IMR-90 (cell line): Measurements from ENCODE around the gene CENPQ. TPM values are rescaled to one million over a fixed set of nuclear protein-coding genes. Genes with fewer than 3 reads are reported as not detected.

ENCODE experiments used
- ATAC-seq: fragments of 200-7000 bp; cut with Tn5 transposase; 2 replicates; pipeline ENCODE4 v1.9.1; 2020; ENCODE audit warnings: low read depth, mild to moderate bottlenecking, moderate library complexity
- BruUV-seq: library from RNA; stranded (reverse); fragments of 400-500 nt; replicated peaks from 2 replicates; lab custom pipeline; 2021; lab: Mats Ljungman, UMichigan
- CTCF ChIA-PET: fragments of 300-600 bp; formaldehyde crosslinking; extraction: SDS; loops from one replicate; lab custom pipeline; 2021; ENCODE audit warnings: antibody characterized with exemption; lab: Yijun Ruan, JAX
- POLR2A ChIA-PET: fragments of 300-600 bp; sonication (Branson Sonifier 250); formaldehyde crosslinking; loops from one replicate; lab custom pipeline; 2022; ENCODE audit warnings: antibody characterized with exemption; ENCODE audit not compliant: unreplicated experiment; lab: Charles Lee
- DNase-seq: peaks from one replicate; pipeline ENCODE4 v3.0.0; 2013
- H2AFZ ChIP-seq: replicated peaks from 2 replicates; pipeline ENCODE3; 2013; ENCODE audit warnings: low read length, mild to moderate bottlenecking; ENCODE audit not compliant: poor library complexity
- H2AK5ac ChIP-seq: 2 replicates; pipeline ENCODE4 v1.6.1; 2013; ENCODE audit warnings: low read depth, low read length, inconsistent platforms
- H2AK9ac ChIP-seq: replicated peaks from 2 replicates; pipeline ENCODE3; 2013; ENCODE audit warnings: mild to moderate bottlenecking, low read depth, low read length, moderate library complexity; ENCODE audit not compliant: poor library complexity
- H2BK120ac ChIP-seq: 2 replicates; pipeline ENCODE4 v1.6.1; 2013; ENCODE audit warnings: low read depth, low read length, inconsistent platforms
- H2BK15ac ChIP-seq: 3 replicates; pipeline ENCODE4 v1.6.1; 2013; ENCODE audit warnings: low read depth, low read length, inconsistent platforms
- H2BK20ac ChIP-seq: 2 replicates; pipeline ENCODE4 v1.6.1; 2013; ENCODE audit warnings: low read depth, mild to moderate bottlenecking, inconsistent platforms, low read length, moderate library complexity
- H2BK5ac ChIP-seq: 2 replicates; pipeline ENCODE4 v1.6.1; 2013; ENCODE audit warnings: mild to moderate bottlenecking, low read depth, low read length, inconsistent platforms; ENCODE audit not compliant: poor library complexity, severe bottlenecking
- H3K14ac ChIP-seq: replicated peaks from 2 replicates; pipeline ENCODE4 v1.6.1; 2013; ENCODE audit warnings: low read depth, low read length, inconsistent platforms
- H3K18ac ChIP-seq: 2 replicates; pipeline ENCODE4 v1.6.1; 2013; ENCODE audit warnings: low read depth, low read length, control low read depth
- H3K23ac ChIP-seq: 2 replicates; pipeline ENCODE4 v1.6.1; 2013; ENCODE audit warnings: low read depth, low read length, inconsistent platforms
- H3K27ac ChIP-seq: 2 replicates; pipeline ENCODE4 v1.5.1; 2013; ENCODE audit warnings: mild to moderate bottlenecking, control low read depth, low read length; ENCODE audit not compliant: insufficient read depth
- H3K27me3 ChIP-seq: 2 replicates; pipeline ENCODE4 v1.6.1; 2013; ENCODE audit warnings: low read length; ENCODE audit not compliant: control insufficient read depth, insufficient read depth
- H3K36me3 ChIP-seq: 2 replicates; pipeline ENCODE4 v1.6.1; 2013; ENCODE audit warnings: low read length, mixed read lengths; ENCODE audit not compliant: control insufficient read depth, insufficient read depth
- H3K4ac ChIP-seq: 2 replicates; pipeline ENCODE4 v1.6.1; 2013; ENCODE audit warnings: low read depth, low read length, inconsistent platforms
- H3K4me1 ChIP-seq: 2 replicates; pipeline ENCODE4 v1.6.1; 2013; ENCODE audit warnings: low read length, mixed read lengths; ENCODE audit not compliant: control insufficient read depth, insufficient read depth
- H3K4me2 ChIP-seq: 2 replicates; pipeline ENCODE4 v1.6.1; 2013; ENCODE audit warnings: low read depth, mild to moderate bottlenecking, control low read depth, low read length, moderate library complexity
- H3K4me3 ChIP-seq: 2 replicates; pipeline ENCODE4 v1.5.1; 2013; ENCODE audit warnings: low read depth, mild to moderate bottlenecking, control low read depth, low read length, moderate library complexity; ENCODE audit not compliant: insufficient read depth
- H3K56ac ChIP-seq: 2 replicates; pipeline ENCODE4 v1.6.1; 2013; ENCODE audit warnings: low read length, inconsistent platforms; ENCODE audit not compliant: insufficient read depth; ENCODE audit errors: extremely low read depth
- H3K79me1 ChIP-seq, 2 experiments: 2 replicates each; pipeline ENCODE4 v1.6.1; 2013; ENCODE audit warnings: low read length in 2 of 2, inconsistent platforms in 1 of 2, low read depth in 1 of 2
- H3K9ac ChIP-seq: 2 replicates; pipeline ENCODE4 v1.6.1; 2013; ENCODE audit warnings: low read depth, low read length, control low read depth
- H3K9me1 ChIP-seq: 2 replicates; pipeline ENCODE4 v1.6.1; 2013; ENCODE audit warnings: low read length, inconsistent platforms; ENCODE audit not compliant: insufficient read depth
- H3K9me3 ChIP-seq: 2 replicates; pipeline ENCODE4 v1.6.1; 2013; ENCODE audit warnings: low read length; ENCODE audit not compliant: control insufficient read depth, insufficient read depth
- H4K20me1 ChIP-seq: 2 replicates; pipeline ENCODE4 v1.6.1; 2013; ENCODE audit warnings: low read length, inconsistent platforms; ENCODE audit not compliant: insufficient read depth
- H4K5ac ChIP-seq: 2 replicates; pipeline ENCODE4 v1.6.1; 2013; ENCODE audit warnings: mild to moderate bottlenecking, low read depth, low read length, control low read depth
- H4K8ac ChIP-seq, 2 experiments: 2 replicates each; pipeline ENCODE4 v1.6.1; 2013; ENCODE audit warnings: low read depth in 2 of 2, low read length in 2 of 2, control low read depth in 1 of 2, inconsistent platforms in 1 of 2
- H4K91ac ChIP-seq: 2 replicates; pipeline ENCODE4 v1.6.1; 2013; ENCODE audit warnings: low read depth, low read length, inconsistent platforms; ENCODE audit not compliant: insufficient read depth
- BHLHE40 ChIP-seq: fragments of 150-350 bp; IDR thresholded peaks from 2 replicates; pipeline ENCODE4 v1.6.1; 2016; ENCODE audit warnings: mild to moderate bottlenecking, low read depth, low read length
- CEBPB ChIP-seq: IDR thresholded peaks from 2 replicates; pipeline ENCODE4 v1.6.1; 2012; ENCODE audit warnings: low read depth, low read length, improper control_type of control experiment
- WGBS, 2 experiments: methylation state at CpG; one replicate each; pipeline versions ENCODE4 v1.1.5 to v1.1.7; 2013; ENCODE audit warnings: missing lambda C conversion rate in 2 of 2; ENCODE audit not compliant: insufficient read length in 1 of 2; ENCODE audit errors: extremely low coverage in 2 of 2; 5-methylcytosine and 5-hydroxymethylcytosine counted together
- dilution Hi-C: fragments of 300-500 bp; cut with HindIII; formaldehyde crosslinking; loops from one replicate; pipeline ENCODE4 v1.14.3; 2018; ENCODE audit warnings: low sequenced_read_pairs; ENCODE audit not compliant: unreplicated experiment
- in situ Hi-C: fragments of 300-500 bp; cut with MboI; formaldehyde crosslinking; loops from 3 replicates; pipeline ENCODE4 v1.14.3; 2019; ENCODE audit warnings: low sequenced_read_pairs, inconsistent platforms, mixed read lengths
- intact Hi-C: fragments of 100-400 bp; cut with micrococcal nuclease; formaldehyde crosslinking; loops from 2 replicates; pipeline ENCODE4 v1.10.0; 2022
- polyA plus RNA-seq, 3 experiments: library from polyadenylated mRNA; depleted of rRNA; stranded (reverse); fragments of >200 nt; gene quantifications; 2 replicates each; pipeline ENCODE4 v1.2.3, GENCODE V29; 2012; ENCODE audit warnings: low replicate concordance in 1 of 3
- total RNA-seq: library from RNA; depleted of rRNA; stranded (reverse); fragments of >200 nt; gene quantifications from 2 replicates; pipeline ENCODE4 v1.2.3, GENCODE V29; 2012

CENPQ gene
- total and polyA plus RNA-seq, 2 of the 4 experiments (the other 2 are of a cell fraction), result 2.2 to 3.7 TPM

- Histone ChIP-seq H3K4me3 (no peak overlapping the region), H3K9me1 (no peaks in the 10 kb centered on the region), H4K5ac (no peak overlapping the region), H4K8ac (no peak overlapping the region), H2BK120ac (no peak overlapping the region), H3K14ac (no peak overlapping the region), H2AFZ (no peak overlapping the region), H2AK9ac (no peak overlapping the region), H3K27me3 (no peaks in the 10 kb centered on the region), H3K23ac (no peak overlapping the region), H3K9me3 (no peaks in the 10 kb centered on the region), H2BK15ac (no peak overlapping the region), H2BK5ac (no peak overlapping the region), H4K91ac (no peak overlapping the region), H3K79me1 (no peaks in the 10 kb centered on the region), H3K27ac (no peak overlapping the region), H4K20me1 (no peaks in the 10 kb centered on the region), H3K4ac (no peak overlapping the region), H3K9ac (no peak overlapping the region), H3K18ac (no peak overlapping the region), H3K56ac (no peak overlapping the region), H2AK5ac (no peak overlapping the region), H2BK20ac (no peak overlapping the region), H3K4me2 (no peak overlapping the region), H3K4me1 (no peaks in the 10 kb centered on the region), H3K36me3 (no peaks in the 10 kb centered on the region)
- TF ChIP-seq CEBPB (no peak), BHLHE40 (no peak)
- WGBS, 2 experiments, result no CpG with 5 or more reads among the region's 1 CpG
- CTCF ChIA-PET, result no interaction called here
- intact Hi-C loops (no loop called here), in situ Hi-C loops (loop anchor here (10.0 to 25.0 kb wide), 2 partner anchors 77 to 310 kb away; no protein-coding TSS in a partner anchor), dilution Hi-C loops (no loop called here)
- no peak for ATAC-seq
- POLR2A ChIA-PET, result no interaction called here
- no peak for DNase-seq
- BruUV-seq, result no TSS peak
Observed at GRCh38 chr6:49527320-49527719, 64.2 kb downstream of the CENPQ start.
